Trophoblast cell (in vitro differentiated cells and primary cell): ENCODE data around the gene THAP4.

ENCODE experiments used
- DNase-seq, 2 donors: peaks; one replicate each; pipeline ENCODE4 v3.0.0-alpha.2; 2016
- H2AFZ ChIP-seq: 2 replicates; pipeline ENCODE4 v1.6.1; 2013; ENCODE audit warnings: low read length, moderate library complexity, mild to moderate bottlenecking; ENCODE audit not compliant: insufficient read depth, poor library complexity
- H2AK5ac ChIP-seq: 2 replicates; pipeline ENCODE4 v1.6.1; 2013; ENCODE audit warnings: mild to moderate bottlenecking, low read length
- H2BK120ac ChIP-seq: 2 replicates; pipeline ENCODE4 v1.6.1; 2013; ENCODE audit warnings: low read length, mild to moderate bottlenecking, moderate library complexity; ENCODE audit not compliant: insufficient read depth, poor library complexity
- H2BK12ac ChIP-seq: 2 replicates; pipeline ENCODE4 v1.6.1; 2013; ENCODE audit warnings: mild to moderate bottlenecking, low read length, moderate library complexity
- H2BK5ac ChIP-seq: 2 replicates; pipeline ENCODE4 v1.6.1; 2013; ENCODE audit warnings: low read length, low read depth, moderate library complexity, mild to moderate bottlenecking; ENCODE audit not compliant: poor library complexity
- H3K14ac ChIP-seq: 2 replicates; pipeline ENCODE4 v1.6.1; 2013; ENCODE audit warnings: mild to moderate bottlenecking, low read length
- H3K18ac ChIP-seq: 2 replicates; pipeline ENCODE4 v1.6.1; 2013; ENCODE audit warnings: mild to moderate bottlenecking, low read length
- H3K23ac ChIP-seq: 2 replicates; pipeline ENCODE4 v1.6.1; 2013; ENCODE audit warnings: low read length
- H3K27ac ChIP-seq: 2 replicates; pipeline ENCODE4 v1.5.1; 2013; ENCODE audit warnings: low read depth, mild to moderate bottlenecking, inconsistent platforms, low read length, moderate library complexity
- H3K27me3 ChIP-seq: 2 replicates; pipeline ENCODE4 v1.6.1; 2013; ENCODE audit warnings: inconsistent platforms, mild to moderate bottlenecking, low read length, moderate library complexity; ENCODE audit not compliant: insufficient read depth
- H3K36me3 ChIP-seq, 2 experiments: 1 replicate in 1 of 2; 2 replicates in 1 of 2; pipeline ENCODE4 v1.6.1; 2013; ENCODE audit warnings: low read length in 2 of 2, mild to moderate bottlenecking in 2 of 2, moderate library complexity in 1 of 2; ENCODE audit not compliant: insufficient read depth in 2 of 2, control insufficient read depth in 1 of 2
- H3K4ac ChIP-seq: 2 replicates; pipeline ENCODE4 v1.6.1; 2013; ENCODE audit warnings: low read depth, mild to moderate bottlenecking, low read length, moderate library complexity
- H3K4me1 ChIP-seq, 2 experiments: 1 replicate in 1 of 2; 2 replicates in 1 of 2; pipeline ENCODE4 v1.6.1; 2013; ENCODE audit warnings: low read length in 2 of 2, mild to moderate bottlenecking in 2 of 2, moderate library complexity in 1 of 2; ENCODE audit not compliant: insufficient read depth in 2 of 2, control insufficient read depth in 1 of 2
- H3K4me2 ChIP-seq: 2 replicates; pipeline ENCODE4 v1.6.1; 2013; ENCODE audit warnings: inconsistent platforms, mild to moderate bottlenecking, low read length, moderate library complexity
- H3K4me3 ChIP-seq: 2 replicates; pipeline ENCODE4 v1.5.1; 2013; ENCODE audit warnings: mild to moderate bottlenecking, low read depth, low read length, inconsistent platforms
- H3K79me1 ChIP-seq: one replicate; pipeline ENCODE4 v1.6.1; 2013; ENCODE audit warnings: low read length
- H3K79me2 ChIP-seq: 2 replicates; pipeline ENCODE4 v1.6.1; 2013; ENCODE audit warnings: low read length, mild to moderate bottlenecking; ENCODE audit not compliant: control insufficient read depth, insufficient read depth, poor library complexity
- H3K9ac ChIP-seq: 2 replicates; pipeline ENCODE4 v1.6.1; 2013; ENCODE audit warnings: mild to moderate bottlenecking, low read length
- H3K9me3 ChIP-seq: 2 replicates; pipeline ENCODE4 v1.6.1; 2013; ENCODE audit warnings: low read depth, mild to moderate bottlenecking, control low read depth, inconsistent platforms, low read length; ENCODE audit not compliant: insufficient read depth
- H4K12ac ChIP-seq: 2 replicates; pipeline ENCODE4 v1.6.1; 2013; ENCODE audit warnings: low read depth, mild to moderate bottlenecking, low read length, moderate library complexity
- H4K8ac ChIP-seq: 2 replicates; pipeline ENCODE4 v1.6.1; 2013; ENCODE audit warnings: low read depth, mild to moderate bottlenecking, low read length, moderate library complexity
- H4K91ac ChIP-seq: one replicate; pipeline ENCODE4 v1.6.1; 2013; ENCODE audit warnings: low read depth, mild to moderate bottlenecking, low read length, moderate library complexity
- WGBS: extraction: QIAGEN DNeasy Blood & Tissue Kit; methylation state at CpG from one replicate; pipeline ENCODE4 v1.1.7; 2013; ENCODE audit warnings: missing lambda C conversion rate; ENCODE audit not compliant: insufficient read length, insufficient coverage; ENCODE audit errors: extremely low coverage; 5-methylcytosine and 5-hydroxymethylcytosine counted together

Gene THAP4

DNA sequence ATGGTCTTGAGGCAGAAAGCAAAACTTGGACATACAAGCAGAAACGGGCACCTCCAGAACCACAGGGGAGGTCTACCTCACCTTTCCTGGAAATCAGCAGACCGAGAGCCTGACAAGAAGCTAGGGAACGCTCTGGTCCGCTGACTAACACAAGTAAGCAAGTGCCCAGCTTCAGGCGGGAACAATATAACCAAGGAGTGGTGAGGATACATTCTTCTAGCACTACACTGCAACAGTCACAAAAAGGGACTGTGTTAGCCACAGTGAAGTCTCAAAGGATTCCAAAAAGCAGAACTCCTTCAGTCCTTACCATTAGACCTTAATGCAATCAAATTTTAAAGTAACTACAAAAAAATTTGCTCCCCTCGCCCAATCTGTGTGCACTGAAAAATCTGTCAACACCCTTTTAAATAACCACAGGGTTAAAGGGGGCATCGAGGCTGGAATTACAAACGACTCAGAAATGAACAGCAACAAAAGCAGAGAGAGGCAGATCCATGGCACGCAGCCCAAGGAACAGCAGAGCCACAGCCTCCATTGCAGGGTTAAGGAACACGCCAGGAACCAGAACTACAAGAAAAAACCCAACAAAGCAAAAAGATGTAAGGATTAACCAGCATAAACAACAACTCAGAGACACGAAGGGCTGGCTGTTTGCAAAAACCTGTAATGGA is 7.1 kb downstream of the THAP4 start:
- Histone ChIP-seq H2BK12ac (no peak overlapping the region), H3K4me1 (no peaks in the 10 kb centered on the region), H3K4me3 (no peak overlapping the region), H4K8ac (no peak overlapping the region), H3K4me2 (no peak overlapping the region), H3K27ac (no peak overlapping the region), H3K79me2 (no peaks in the 10 kb centered on the region), H3K14ac (no peak overlapping the region), H2BK120ac (no peak overlapping the region), H3K9ac (no peak overlapping the region), H4K12ac (no peak overlapping the region), H3K18ac (no peak overlapping the region), H3K79me1 (no peaks in the 10 kb centered on the region), H2AFZ (no peak overlapping the region), H3K27me3 (no peaks in the 10 kb centered on the region), H3K9me3 (peaks cover 2% of the 10 kb centered on the region), H3K36me3 (peaks cover 27 to 34% of the 10 kb centered on the region in 2 experiments), H2AK5ac (no peak overlapping the region), H3K4ac (no peak overlapping the region), H2BK5ac (no peak overlapping the region), H4K91ac (no peak overlapping the region), H3K23ac (no peak overlapping the region)
- no CpG with 5 or more reads among the region's 11 CpGs for WGBS
- no peak for DNase-seq

DNA sequence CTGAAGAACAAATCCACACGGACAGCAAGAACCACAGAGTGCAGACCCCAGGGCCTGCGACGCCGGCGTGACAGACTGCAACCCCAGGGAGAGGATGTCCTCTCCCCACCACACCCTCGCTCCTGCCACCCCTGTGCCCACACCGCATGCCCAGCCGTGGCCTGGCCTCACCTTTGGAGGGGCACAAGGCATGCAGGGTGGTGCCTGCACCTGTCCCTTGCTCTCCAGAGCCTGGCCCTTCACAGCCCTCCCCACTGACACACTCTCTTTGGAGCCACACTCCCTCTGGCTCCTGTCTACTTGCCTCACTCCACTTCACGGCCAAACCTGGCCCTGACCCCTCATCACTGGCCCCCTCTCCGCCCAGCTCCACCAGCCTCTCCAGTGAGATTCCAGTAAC is 9.3 kb downstream of the THAP4 start:
- Histone ChIP-seq H2AFZ (no peak overlapping the region), H3K79me1 (no peaks in the 10 kb centered on the region), H3K4me1 (no peaks in the 10 kb centered on the region), H3K27me3 (no peaks in the 10 kb centered on the region), H3K36me3 (peaks cover 14 to 17% of the 10 kb centered on the region in 2 experiments), H3K27ac (no peak overlapping the region), H3K4me3 (no peak overlapping the region), H2BK5ac (no peak overlapping the region), H2BK12ac (no peak overlapping the region), H3K79me2 (no peaks in the 10 kb centered on the region), H3K14ac (no peak overlapping the region), H2AK5ac (no peak overlapping the region), H3K9me3 (no peaks in the 10 kb centered on the region), H3K18ac (no peak overlapping the region), H4K12ac (no peak overlapping the region), H3K4me2 (no peak overlapping the region), H3K23ac (no peak overlapping the region), H2BK120ac (no peak overlapping the region), H4K91ac (no peak overlapping the region), H3K9ac (no peak overlapping the region), H4K8ac (no peak overlapping the region), H3K4ac (no peak overlapping the region)
- WGBS, result no CpG with 5 or more reads among the region's 10 CpGs
- no peak for DNase-seq

DNA sequence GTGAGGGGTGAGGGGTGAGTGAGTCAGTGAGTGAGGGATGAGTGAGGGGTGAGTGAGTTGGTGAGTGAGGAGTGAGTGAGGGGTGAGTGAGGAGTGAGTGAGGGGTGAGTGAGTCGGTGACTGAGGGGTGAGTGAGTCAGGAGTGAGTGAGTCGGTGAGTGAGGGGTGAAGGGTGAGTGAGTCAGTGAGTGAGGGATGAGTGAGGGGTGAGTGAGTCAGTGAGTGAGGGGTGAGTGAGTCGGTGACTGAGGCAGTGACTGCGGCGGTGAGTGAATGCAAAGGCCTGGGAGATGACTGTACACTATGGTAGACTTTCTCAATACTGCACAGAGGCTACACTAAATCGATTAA is 16.6 kb downstream of the THAP4 start:
- Histone ChIP-seq H4K91ac (no peak overlapping the region), H3K79me2 (no peaks in the 10 kb centered on the region), H3K9me3 (peaks cover 5% of the 10 kb centered on the region), H3K9ac (no peak overlapping the region), H3K79me1 (no peaks in the 10 kb centered on the region), H3K23ac (no peak overlapping the region), H3K36me3 (peaks cover 10 to 12% of the 10 kb centered on the region in 2 experiments), H2BK12ac (no peak overlapping the region), H2BK5ac (no peak overlapping the region), H3K14ac (no peak overlapping the region), H2AFZ (no peak overlapping the region), H2BK120ac (no peak overlapping the region), H3K4ac (no peak overlapping the region), H3K27ac (no peak overlapping the region), H3K4me2 (no peak overlapping the region), H2AK5ac (no peak overlapping the region), H3K27me3 (no peaks in the 10 kb centered on the region), H3K4me3 (no peak overlapping the region), H3K18ac (no peak overlapping the region), H4K8ac (no peak overlapping the region), H3K4me1 (peaks cover 0 to 4% of the 10 kb centered on the region in 2 experiments), H4K12ac (no peak overlapping the region)
- 100% methylated on average over 1 of the region's 6 CpGs for WGBS
- DNase-seq, result peak; percentile 6 to 17

DNA sequence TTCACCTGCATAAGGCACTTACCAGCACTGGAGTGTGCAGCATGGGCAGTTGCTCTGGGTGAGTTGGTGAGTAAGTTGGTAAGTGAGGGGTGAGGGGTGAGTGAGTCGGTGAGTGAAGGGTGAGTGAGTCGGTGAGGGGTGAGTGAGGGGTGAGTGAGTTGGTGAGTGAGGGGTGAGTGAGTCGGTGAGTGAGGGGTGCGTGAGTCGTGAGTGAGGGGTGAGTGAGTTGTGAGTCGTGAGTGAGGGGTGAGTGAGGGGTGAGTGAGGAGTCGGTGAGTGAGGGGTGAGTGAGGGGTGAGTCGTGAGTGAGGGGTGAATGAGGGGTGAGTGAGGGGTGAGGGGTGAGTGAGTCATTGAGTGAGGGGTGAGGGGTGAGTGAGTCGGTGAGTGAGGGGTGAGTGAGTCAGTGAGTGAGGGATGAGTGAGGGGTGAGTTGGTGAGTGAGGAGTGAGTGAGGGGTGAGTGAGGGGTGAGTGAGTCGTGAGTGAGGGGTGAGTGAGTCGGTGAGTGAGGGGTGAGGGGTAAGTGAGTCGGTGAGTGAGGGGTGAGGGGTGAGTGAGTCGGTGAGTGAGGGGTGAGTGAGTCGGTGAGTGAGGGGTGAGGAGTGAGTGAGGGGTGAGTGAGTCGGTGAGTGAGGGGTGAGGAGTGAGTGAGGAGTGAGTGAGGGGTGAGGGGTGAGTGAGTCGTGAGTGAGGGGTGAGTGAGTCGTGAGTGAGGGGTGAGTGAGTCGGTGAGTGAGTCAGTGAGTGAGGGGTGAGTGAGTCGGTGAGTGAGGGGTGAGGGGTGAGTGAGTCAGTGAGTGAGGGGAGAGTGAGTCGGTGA is 17.1 kb downstream of the THAP4 start:
- Histone ChIP-seq H2AFZ (no peak overlapping the region), H2BK5ac (no peak overlapping the region), H3K4me2 (no peak overlapping the region), H2BK12ac (no peak overlapping the region), H3K4ac (no peak overlapping the region), H3K18ac (no peak overlapping the region), H3K14ac (no peak overlapping the region), H3K79me1 (no peaks in the 10 kb centered on the region), H2BK120ac (no peak overlapping the region), H4K8ac (no peak overlapping the region), H3K79me2 (no peaks in the 10 kb centered on the region), H3K27me3 (no peaks in the 10 kb centered on the region), H4K12ac (no peak overlapping the region), H3K27ac (no peak overlapping the region), H3K36me3 (peaks cover 10 to 12% of the 10 kb centered on the region in 2 experiments), H2AK5ac (no peak overlapping the region), H3K23ac (no peak overlapping the region), H4K91ac (no peak overlapping the region), H3K9me3 (peaks cover 5% of the 10 kb centered on the region), H3K9ac (no peak overlapping the region), H3K4me1 (peaks cover 0 to 4% of the 10 kb centered on the region in 2 experiments), H3K4me3 (no peak overlapping the region)
- no peak for DNase-seq
- WGBS, result 100% methylated on average over 11 of the region's 20 CpGs
